HG03354 (cell line): ENCODE measurements around the gene ANKRD11.

Experiments
- ATAC-seq: cut with Tn5 transposase; IDR thresholded peaks from one replicate; pipeline ENCODE4 v1.9.1; 2021; ENCODE audit warnings: mild to moderate bottlenecking; ENCODE audit not compliant: unreplicated experiment, poor library complexity, severe bottlenecking

ANKRD11 gene

GRCh38 chr16:89413811-89414585 is 76.4 kb downstream of the ANKRD11 start:
- no peak for ATAC-seq

GRCh38 chr16:89412811-89413210 is 77.5 kb downstream of the ANKRD11 start:
- no peak for ATAC-seq

- no peak for ATAC-seq
Observed at GRCh38 chr16:89411335-89411850, 79.0 kb downstream of the ANKRD11 start.

GRCh38 chr16:89410794-89411309 is 79.5 kb downstream of the ANKRD11 start:
- ATAC-seq, result no peak

GRCh38 chr16:89410322-89410721 is 80.0 kb downstream of the ANKRD11 start:
- no peak for ATAC-seq

- ATAC-seq, result no peak
Observed at GRCh38 chr16:89409161-89409711, 81.1 kb downstream of the ANKRD11 start.

GRCh38 chr16:89408315-89408714 is 82.0 kb downstream of the ANKRD11 start:
- ATAC-seq, result no peak

- no peak for ATAC-seq
Observed at GRCh38 chr16:89407925-89408300, 82.4 kb downstream of the ANKRD11 start.

- ATAC-seq, result no peak
Observed at GRCh38 chr16:89407282-89407924, 83.0 kb downstream of the ANKRD11 start.

- no peak for ATAC-seq
Observed at GRCh38 chr16:89406277-89406888, 84.0 kb downstream of the ANKRD11 start.

- no peak for ATAC-seq
Observed at GRCh38 chr16:89404561-89404960, 85.8 kb downstream of the ANKRD11 start.

GRCh38 chr16:89402962-89403361 is 87.4 kb downstream of the ANKRD11 start:
- ATAC-seq, result no peak

GRCh38 chr16:89401641-89402445 is 88.5 kb downstream of the ANKRD11 start:
- no peak for ATAC-seq

- ATAC-seq, result no peak
Observed at GRCh38 chr16:89401205-89401604, 89.2 kb downstream of the ANKRD11 start.

- ATAC-seq, result no peak
Observed at GRCh38 chr16:89400740-89401139, 89.6 kb downstream of the ANKRD11 start.

GRCh38 chr16:89398924-89399323 is 91.4 kb downstream of the ANKRD11 start:
- no peak for ATAC-seq

- no peak for ATAC-seq
Observed at GRCh38 chr16:89397331-89397861, 93.0 kb downstream of the ANKRD11 start.

GRCh38 chr16:89396156-89396555 is 94.2 kb downstream of the ANKRD11 start:
- ATAC-seq, result no peak
